Right lobe of liver (tissue), 6 donors: ENCODE measurements around the gene GGNBP2. TPM values are rescaled to one million over a fixed set of nuclear protein-coding genes. Genes with fewer than 3 reads are reported as not detected.

Experiments used
- ATAC-seq, 4 donors: fragments of 200-7000 bp; cut with Tn5 transposase; one replicate each; pipeline ENCODE4 v1.9.1; 2020; ENCODE audit warnings: mild to moderate bottlenecking in 4 of 4, moderate library complexity in 4 of 4
- DNase-seq, 3 donors: peaks; one replicate each; pipeline ENCODE4 v3.0.0-alpha.2; 2020
- H3K27ac ChIP-seq, 3 donors: fragments of 200-600 bp; one replicate each; pipeline ENCODE4 v1.8.0; 2022
- H3K27me3 ChIP-seq, 2 donors: fragments of 200-600 bp; one replicate each; pipeline ENCODE4 v1.8.0; 2022
- H3K36me3 ChIP-seq, 4 donors: fragments of 200-600 bp; sonication (generic) in 1 of 4; one replicate each; pipeline versions ENCODE4 v1.5.1 to v1.8.0; 2017 to 2022; ENCODE audit warnings: control low read depth in 1 of 4
- H3K4me1 ChIP-seq, 4 donors: fragments of 200-600 bp; sonication (generic) in 1 of 4; one replicate each; pipeline versions ENCODE4 v1.5.1 to v1.8.0; 2017 to 2022; ENCODE audit warnings: control low read depth in 1 of 4
- H3K4me3 ChIP-seq, 3 donors: fragments of 200-600 bp; one replicate each; pipeline ENCODE4 v1.8.0; 2022
- H3K9me3 ChIP-seq, 4 donors: fragments of 200-600 bp; sonication (generic) in 1 of 4; one replicate each; pipeline versions ENCODE4 v1.5.1 to v1.8.0; 2017 to 2022; ENCODE audit warnings: control low read depth in 1 of 4
- CTCF ChIP-seq, 4 donors: fragments of 200-600 bp in 3 of 4; fragments of 450-650 bp in 1 of 4; IDR thresholded peaks; one replicate each; pipeline versions ENCODE4 v1.5.1 to v1.8.0; 2016 to 2022; ENCODE audit warnings: antibody characterized with exemption in 4 of 4, mild to moderate bottlenecking in 2 of 4
- POLR2A ChIP-seq: fragments of 450-650 bp; IDR thresholded peaks from one replicate; pipeline ENCODE4 v1.6.1; 2017; ENCODE audit warnings: antibody characterized with exemption, mild to moderate bottlenecking
- WGBS: methylation state at CpG from one replicate; pipeline ENCODE4 v1.1.6; 2018; ENCODE audit warnings: low coverage, low lambda C conversion rate; ENCODE audit not compliant: insufficient coverage; ENCODE audit errors: missing lambda C conversion rate; 5-methylcytosine and 5-hydroxymethylcytosine counted together
- intact Hi-C, 2 donors: fragments of 100-400 bp; cut with DNase I; formaldehyde crosslinking; loops; one replicate each; pipeline versions ENCODE4 v1.11.2 to v1.14.1; 2022
- total RNA-seq, 6 experiments: library from RNA; depleted of rRNA in 2 of 6; stranded (reverse); fragments of >200 nt in 2 of 6; fragmentation: NEBNext Ultra II Directional in 3 of 6; extraction: Animal tissue kit (Norgen Biotek cat#: 25700) in 3 of 6; gene quantifications; one replicate each; pipeline versions ENCODE4 v1.1.0 to v1.2.4, GENCODE V29; 2016 to 2023
- donor health status: DM: no; HTN: yes; CAD: no.
- donor health status: DM: no; HTN: no; CAD: no.
- donor health status: DM: no; HTN: no; CAD: no.
- donor health status: DM: no; HTN: yes; CAD: no.
- donor health status: DM: no; HTN: yes; CAD: no.

The GGNBP2 gene
- total RNA-seq, 6 experiments from 2014 or later: 24.3 to 39.6 (median 35.3) TPM

DNA sequence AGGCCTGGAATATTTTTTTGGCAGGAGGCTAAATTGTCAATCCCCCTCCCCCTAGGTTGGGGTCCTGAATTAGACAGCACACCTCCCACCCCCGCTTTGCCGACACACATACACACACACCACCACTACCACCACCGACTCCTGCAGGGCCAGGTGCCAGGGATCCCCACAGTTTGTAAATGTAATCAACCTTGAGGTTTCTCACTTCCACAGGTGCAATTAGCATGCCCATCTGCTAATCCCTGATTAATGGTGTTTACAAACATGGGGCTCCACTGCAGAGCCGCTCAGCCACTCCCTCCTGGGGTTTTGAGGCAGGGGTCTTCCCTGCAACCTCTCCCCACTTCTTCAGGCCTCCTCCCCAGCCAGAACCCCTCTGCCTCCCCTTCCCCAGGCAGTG is 68.4 kb downstream of the GGNBP2 start:
- H3K9me3 ChIP-seq: no peaks in the 10 kb centered on the region
- intact Hi-C loops: no loop called here
- H3K27me3 ChIP-seq: no peaks in the 10 kb centered on the region
- TF ChIP-seq POLR2A (no peak), CTCF (IDR thresholded peaks at IDR 0.05) (no peak)
- 79% methylated on average over 4 of the region's 4 CpGs for WGBS
- ATAC-seq: no peak
- no peak overlapping the region for H3K4me3 ChIP-seq
- no peaks in the 10 kb centered on the region for H3K36me3 ChIP-seq
- no peak overlapping the region for H3K27ac ChIP-seq
- no peak for DNase-seq
- H3K4me1 ChIP-seq: no peaks in the 10 kb centered on the region

- no peak overlapping the region for H3K4me3 ChIP-seq
- no peak for TF ChIP-seq POLR2A
- no peak for TF ChIP-seq CTCF (IDR thresholded peaks at IDR 0.05)
- H3K4me1 ChIP-seq: no peaks in the 10 kb centered on the region
- WGBS: 76% methylated on average over 3 of the region's 7 CpGs
- ATAC-seq (no peak), DNase-seq (no peak)
- intact Hi-C loops: no loop called here
- H3K27me3 ChIP-seq: no peaks in the 10 kb centered on the region
- H3K9me3 ChIP-seq: no peaks in the 10 kb centered on the region
- no peak overlapping the region for H3K27ac ChIP-seq
- H3K36me3 ChIP-seq: no peaks in the 10 kb centered on the region
Observed at GRCh38 chr17:36614081-36614480, 69.4 kb downstream of the GGNBP2 start.

DNA sequence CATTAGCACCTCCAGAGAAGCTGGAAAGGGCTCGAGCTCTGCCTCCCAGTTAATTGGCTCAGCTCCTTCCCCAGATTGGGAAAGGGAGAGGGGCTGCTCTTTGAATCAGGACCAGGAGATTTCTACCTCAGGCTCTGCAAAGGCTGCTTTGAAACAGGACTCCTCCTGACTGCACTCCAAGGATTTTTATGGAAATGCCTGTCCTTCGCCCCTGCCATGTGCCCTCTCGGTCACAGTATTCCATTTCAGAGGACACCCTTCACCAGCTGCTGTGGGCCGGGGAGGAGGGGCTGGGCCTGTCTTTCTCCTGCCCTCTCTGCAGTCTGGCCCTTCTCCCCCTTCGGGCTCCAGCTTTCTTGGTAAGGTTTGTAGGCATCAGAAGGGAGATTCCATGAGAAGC is 70.2 kb downstream of the GGNBP2 start:
- no peak overlapping the region for H3K4me3 ChIP-seq
- 53% methylated on average over 4 of the region's 5 CpGs for WGBS
- no peak overlapping the region for H3K27ac ChIP-seq
- ATAC-seq: no peak
- no peak for TF ChIP-seq CTCF (IDR thresholded peaks at IDR 0.05)
- TF ChIP-seq POLR2A: no peak
- intact Hi-C loops: no loop called here
- no peaks in the 10 kb centered on the region for H3K9me3 ChIP-seq
- H3K36me3 ChIP-seq: no peaks in the 10 kb centered on the region
- DNase-seq: no peak
- H3K4me1 ChIP-seq: no peaks in the 10 kb centered on the region
- no peaks in the 10 kb centered on the region for H3K27me3 ChIP-seq

- Histone ChIP-seq H3K9me3 (no peaks in the 10 kb centered on the region), H3K4me3 (no peak overlapping the region), H3K27me3 (no peaks in the 10 kb centered on the region), H3K36me3 (no peaks in the 10 kb centered on the region), H3K27ac (no peak overlapping the region), H3K4me1 (no peaks in the 10 kb centered on the region)
- TF ChIP-seq CTCF (IDR thresholded peaks at IDR 0.05): no peak
- no peak for TF ChIP-seq POLR2A
- intact Hi-C loops: no loop called here
- ATAC-seq (no peak), DNase-seq (no peak)
- WGBS: 75% methylated on average over 7 of the region's 16 CpGs
Observed at GRCh38 chr17:36616061-36617029, 71.6 kb downstream of the GGNBP2 start.
